ENCODE data around the gene BTG1.

DNA sequence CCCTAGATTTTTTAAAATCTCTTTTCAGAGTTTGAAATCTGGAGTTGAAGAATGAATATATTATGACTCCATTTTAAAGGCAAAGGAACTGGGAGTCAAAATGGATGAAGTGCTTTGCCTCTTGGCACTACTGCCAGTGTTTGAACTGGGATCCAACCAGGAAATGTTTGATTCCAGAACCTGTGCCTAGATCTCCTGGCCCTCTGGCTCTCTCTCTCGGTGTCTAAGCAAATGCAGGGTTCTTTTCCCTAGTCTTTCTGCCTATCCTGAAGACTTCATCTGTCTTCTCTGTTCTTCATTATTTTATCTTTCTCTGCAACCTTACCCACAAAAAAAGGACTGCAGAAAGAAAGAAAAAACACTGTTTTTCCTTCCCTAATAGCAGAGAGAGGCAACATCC is 17.0 kb downstream of the BTG1 start:
- TF ChIP-seq, protein P1, sequence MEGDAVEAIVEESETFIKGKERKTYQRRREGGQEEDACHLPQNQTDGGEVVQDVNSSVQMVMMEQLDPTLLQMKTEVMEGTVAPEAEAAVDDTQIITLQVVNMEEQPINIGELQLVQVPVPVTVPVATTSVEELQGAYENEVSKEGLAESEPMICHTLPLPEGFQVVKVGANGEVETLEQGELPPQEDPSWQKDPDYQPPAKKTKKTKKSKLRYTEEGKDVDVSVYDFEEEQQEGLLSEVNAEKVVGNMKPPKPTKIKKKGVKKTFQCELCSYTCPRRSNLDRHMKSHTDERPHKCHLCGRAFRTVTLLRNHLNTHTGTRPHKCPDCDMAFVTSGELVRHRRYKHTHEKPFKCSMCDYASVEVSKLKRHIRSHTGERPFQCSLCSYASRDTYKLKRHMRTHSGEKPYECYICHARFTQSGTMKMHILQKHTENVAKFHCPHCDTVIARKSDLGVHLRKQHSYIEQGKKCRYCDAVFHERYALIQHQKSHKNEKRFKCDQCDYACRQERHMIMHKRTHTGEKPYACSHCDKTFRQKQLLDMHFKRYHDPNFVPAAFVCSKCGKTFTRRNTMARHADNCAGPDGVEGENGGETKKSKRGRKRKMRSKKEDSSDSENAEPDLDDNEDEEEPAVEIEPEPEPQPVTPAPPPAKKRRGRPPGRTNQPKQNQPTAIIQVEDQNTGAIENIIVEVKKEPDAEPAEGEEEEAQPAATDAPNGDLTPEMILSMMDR (conservative IDR thresholded peaks at IDR 0.05; ENCODE audit: low read length), result no peak
- TF ChIP-seq EZH2phosphoT487 (IDR thresholded peaks at IDR 0.05; ENCODE audit: borderline replicate concordance), result no peak

Data from Loucy (cell line).